Activated effector memory CD4-positive, alpha-beta T cell treated with anti-CD3 and anti-CD28 coated beads, Interleukin-2, amount 50 U/mL, for 16 hours (primary cell): ENCODE results near the gene AIFM3.
"Not testable (repeated sequence)": the region's sequence is repeated elsewhere in the genome, so short reads cannot be mapped to it uniquely, and the experiment has no call there.

Source experiments
- DNase-seq: peaks from one replicate; pipeline ENCODE4 v3.0.0-alpha.2; 2020

The AIFM3 gene

GRCh38 chr22:20992056-20992442 lies 25.0 kb downstream of the AIFM3 start:
- DNase-seq, result no peak

DNA sequence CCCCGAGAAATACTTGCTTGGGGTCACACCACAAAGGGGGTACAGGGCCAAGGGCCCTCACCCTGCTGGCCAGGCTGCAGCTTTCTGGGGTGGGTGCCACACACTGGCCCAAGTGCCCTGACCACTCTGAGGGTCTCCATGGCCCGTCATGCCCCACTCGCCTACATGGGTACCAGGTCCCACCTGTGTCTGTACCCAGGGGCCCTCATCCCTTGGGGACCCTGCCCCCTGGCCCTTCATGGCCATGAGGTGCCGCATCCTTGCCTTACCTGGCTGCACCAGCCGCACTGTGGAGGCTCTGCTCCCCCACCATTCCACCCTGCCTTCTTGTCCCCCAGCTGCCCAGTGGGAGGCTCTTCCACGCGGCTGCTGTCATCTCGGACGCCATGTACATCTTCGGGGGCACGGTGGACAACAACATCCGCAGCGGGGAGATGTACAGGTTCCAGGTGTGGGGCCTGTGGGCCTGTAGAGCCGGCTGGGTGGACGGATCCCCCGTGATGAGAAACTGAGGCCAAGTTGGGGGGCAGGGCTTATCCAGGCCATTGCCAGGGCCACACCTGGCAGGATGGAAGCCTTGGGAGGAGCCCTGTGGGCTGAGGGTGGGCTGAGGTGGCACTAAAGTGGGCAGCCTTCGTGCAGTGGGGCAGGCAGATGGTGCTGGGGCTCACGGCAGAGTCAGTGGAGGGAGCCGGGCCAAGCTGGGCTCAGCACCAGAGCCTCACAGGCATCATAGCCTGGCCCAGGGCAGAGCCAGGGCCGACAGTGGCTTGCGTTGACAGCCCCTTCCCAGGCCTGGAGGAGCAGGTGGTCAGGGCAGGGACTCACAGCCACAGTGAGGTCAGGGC lies 25.6 kb downstream of the AIFM3 start:
- DNase-seq, result no peak

DNA sequence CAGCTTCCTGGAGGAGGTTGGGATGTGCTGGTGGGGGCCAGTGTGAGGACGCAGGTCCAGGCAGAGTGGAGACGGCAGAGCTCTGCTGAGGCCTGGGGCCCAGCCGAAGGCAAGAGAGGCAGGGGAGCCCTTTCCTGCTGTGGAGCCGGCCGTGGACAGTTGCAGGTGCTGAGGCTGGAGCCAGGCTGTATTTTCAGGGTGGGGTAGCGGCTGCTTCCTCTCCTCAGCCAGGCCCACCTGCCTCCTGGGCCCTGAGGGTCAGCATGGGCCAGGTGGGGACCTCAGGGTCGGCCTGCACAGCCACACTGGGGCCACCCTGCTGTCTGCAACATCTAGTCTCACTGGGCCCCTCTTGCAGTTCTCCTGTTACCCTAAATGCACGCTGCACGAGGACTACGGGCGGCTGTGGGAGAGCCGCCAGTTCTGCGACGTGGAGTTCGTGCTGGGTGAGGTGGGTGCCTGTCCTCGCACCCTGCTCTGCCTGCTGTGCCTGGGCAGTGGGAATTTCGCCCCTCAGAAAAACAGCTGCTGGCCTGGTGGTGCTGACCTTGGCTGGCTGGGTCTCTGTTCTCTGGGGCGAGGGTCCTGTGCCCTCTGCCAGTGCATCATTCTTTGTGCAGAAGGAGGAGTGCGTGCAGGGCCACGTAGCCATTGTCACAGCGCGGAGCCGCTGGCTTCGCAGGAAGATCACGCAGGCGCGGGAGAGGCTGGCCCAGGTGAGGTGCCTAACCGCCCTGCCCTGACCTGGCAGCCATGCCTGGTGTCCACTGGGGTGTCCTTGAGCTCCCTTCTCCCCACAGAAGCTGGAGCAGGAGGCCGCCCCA lies 26.5 kb downstream of the AIFM3 start:
- DNase-seq, result no peak

DNA sequence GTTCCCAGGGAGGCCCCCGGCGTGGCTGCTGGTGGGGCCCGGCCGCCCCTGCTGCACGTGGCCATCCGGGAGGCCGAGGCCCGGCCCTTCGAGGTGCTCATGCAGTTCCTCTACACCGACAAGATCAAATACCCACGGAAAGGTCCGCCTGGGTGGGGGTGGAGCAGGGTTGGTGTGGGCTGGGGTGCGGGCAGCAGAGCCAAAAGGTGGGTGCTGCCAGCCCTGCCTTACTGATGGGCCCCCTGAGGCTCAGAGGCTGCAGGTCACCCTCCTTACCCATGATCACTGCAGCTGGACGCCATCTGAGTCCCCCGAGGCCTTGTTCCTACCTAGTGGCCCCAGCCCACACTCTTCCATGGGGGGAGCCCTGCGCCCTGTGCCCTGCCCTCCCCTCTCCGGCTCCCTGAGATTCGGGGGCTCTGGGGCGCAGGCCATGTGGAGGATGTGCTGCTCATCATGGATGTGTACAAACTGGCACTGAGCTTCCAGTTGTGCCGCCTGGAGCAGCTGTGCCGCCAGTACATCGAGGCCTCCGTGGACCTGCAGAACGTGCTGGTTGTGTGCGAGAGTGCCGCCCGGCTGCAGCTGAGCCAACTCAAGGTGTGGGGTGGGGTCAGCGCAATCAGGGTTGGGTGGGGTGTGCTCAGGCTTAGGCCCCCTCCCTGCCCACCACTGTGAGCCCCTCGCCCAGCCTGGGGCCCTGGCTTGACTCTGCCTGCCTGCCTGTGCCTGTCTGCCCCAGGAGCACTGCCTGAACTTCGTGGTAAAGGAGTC lies 27.3 kb downstream of the AIFM3 start:
- no peak for DNase-seq

DNA sequence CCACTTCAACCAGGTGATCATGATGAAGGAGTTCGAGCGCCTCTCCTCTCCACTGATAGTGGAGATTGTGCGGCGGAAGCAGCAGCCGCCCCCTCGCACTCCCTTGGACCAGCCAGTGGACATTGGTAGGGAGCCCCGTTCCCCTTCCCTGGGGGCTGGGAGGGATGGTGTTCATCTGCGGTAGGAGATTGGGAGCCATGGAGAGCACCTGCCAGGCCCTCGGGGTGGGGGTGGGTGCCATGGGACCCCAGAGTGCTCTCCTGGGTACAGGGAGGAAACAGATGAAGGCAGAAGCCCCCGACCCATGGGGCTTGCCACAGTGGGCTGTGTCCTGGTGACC lies 27.8 kb downstream of the AIFM3 start:
- DNase-seq, result no peak

- no peak for DNase-seq
These were observed 28.4 kb downstream of the AIFM3 start for GRCh38 chr22:20995329-20996030.

GRCh38 chr22:20996031-20996410 lies 29.0 kb downstream of the AIFM3 start:
- no peak for DNase-seq

DNA sequence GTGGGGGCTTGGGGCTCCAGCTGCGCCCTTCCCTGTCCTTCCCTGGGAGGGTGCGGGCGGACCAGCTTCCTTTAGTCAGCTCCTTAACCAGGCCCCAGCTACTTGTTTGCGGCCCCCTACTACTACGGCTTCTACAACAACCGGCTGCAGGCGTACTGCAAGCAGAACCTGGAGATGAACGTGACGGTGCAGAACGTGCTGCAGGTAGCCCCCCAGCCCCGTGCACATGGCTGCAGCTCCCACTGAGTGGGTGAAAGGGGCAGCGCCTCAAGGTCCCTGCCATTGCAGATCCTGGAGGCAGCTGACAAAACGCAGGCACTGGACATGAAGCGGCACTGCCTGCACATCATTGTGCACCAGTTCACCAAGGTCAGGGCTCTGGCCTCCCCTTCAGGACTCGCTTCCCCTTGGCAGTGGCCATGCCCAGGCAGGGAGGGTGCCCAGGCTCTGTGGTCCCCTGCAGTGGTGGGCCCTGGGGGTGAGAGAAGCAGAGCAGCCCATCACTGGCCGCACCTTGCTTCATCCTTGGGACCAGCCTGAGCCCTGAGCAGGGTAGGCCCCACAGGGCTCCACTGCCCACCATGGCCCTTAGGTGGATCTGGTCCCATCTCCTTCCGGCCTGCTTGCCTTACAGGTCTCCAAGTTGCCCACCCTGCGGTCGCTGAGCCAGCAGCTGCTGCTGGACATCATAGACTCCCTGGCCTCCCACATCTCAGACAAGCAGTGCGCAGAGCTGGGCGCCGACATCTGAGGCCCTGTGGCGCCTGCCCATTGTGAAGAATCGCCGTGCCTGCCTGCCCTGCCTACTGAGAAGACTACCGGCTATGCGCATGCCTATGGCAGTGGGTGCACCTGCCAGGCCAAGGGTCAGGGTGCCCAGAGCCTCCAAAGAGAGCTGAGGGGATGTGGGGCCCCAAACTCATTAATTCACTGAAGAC lies 29.8 kb downstream of the AIFM3 start:
- DNase-seq, result no peak

DNA sequence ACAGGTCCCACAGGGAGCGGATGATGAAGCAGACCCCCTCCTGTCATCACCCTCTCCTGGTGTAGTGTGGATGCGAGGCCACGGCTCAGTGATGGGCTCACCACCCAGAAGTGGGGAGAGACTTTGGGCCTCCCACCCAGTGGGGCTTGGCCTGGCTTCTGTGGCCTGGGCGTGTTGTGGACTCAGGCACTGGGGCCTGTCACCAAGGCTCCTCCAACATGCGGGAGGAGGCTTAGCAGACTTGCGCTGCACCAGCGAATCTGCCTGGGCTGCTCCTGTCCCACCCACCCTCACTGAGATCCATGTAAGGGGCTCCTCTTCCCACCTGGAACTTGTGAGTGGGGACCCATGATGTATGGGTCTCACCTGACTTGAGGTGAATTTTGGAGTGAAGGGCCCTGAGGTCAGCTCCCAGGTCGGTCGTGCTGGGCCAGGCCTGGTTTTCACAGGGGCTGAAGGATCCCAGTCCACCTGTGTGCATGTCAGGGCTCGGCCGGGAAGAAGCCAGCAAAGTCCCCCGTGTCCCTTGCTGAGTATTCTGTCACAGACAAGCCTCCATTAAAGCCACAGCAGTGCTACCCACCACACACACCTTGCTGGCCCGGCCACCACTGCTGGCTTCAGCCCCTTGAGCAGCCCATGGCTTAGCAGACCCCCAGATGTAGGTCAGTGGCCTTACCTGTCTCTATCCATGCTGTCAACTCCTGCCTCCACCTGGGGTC lies 30.6 kb downstream of the AIFM3 start:
- no peak for DNase-seq

DNA sequence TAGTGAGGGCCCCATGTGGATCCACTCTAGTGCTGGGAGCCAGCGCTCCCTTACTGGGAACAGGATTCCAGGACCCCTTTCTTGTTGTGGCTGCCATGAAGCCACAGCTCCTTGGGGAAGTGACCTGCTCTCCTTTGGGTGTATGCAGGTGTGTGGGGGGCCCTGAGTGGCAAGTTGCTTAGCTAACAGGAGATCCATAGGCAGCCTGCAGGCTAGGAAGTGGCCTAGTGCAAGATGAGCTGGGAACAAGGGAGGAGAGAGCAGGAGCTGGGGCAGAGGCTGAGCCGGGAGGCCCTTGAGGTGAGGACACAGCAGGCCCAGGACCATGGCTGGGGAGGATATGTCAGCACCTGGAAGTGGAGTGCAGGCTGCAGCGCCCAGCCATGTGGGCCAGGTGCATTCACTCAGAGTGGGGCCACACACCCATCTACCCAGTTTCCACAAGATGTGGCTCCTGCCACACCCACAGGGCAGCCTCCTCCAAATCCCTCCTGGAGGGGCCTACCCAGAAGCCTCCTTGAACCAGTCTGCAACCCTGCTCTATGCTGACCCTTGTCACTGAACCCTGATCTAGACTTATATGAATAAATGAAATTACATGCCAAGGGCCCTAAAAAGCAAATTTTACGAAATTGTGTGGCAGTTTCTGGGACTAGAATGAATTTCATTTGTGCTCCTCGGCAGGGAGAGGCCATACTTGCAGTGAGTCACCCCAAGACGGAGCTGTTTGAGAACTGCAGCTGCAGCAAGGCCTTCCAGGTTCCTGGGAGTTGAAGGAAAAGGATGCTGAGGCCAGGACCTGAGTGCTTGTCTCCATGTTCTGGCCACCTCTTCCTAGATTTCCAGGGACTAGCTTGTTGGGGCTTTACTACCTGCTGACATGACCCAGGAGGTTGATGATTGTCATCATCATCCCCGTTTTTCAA lies 31.6 kb downstream of the AIFM3 start:
- no peak for DNase-seq

DNA sequence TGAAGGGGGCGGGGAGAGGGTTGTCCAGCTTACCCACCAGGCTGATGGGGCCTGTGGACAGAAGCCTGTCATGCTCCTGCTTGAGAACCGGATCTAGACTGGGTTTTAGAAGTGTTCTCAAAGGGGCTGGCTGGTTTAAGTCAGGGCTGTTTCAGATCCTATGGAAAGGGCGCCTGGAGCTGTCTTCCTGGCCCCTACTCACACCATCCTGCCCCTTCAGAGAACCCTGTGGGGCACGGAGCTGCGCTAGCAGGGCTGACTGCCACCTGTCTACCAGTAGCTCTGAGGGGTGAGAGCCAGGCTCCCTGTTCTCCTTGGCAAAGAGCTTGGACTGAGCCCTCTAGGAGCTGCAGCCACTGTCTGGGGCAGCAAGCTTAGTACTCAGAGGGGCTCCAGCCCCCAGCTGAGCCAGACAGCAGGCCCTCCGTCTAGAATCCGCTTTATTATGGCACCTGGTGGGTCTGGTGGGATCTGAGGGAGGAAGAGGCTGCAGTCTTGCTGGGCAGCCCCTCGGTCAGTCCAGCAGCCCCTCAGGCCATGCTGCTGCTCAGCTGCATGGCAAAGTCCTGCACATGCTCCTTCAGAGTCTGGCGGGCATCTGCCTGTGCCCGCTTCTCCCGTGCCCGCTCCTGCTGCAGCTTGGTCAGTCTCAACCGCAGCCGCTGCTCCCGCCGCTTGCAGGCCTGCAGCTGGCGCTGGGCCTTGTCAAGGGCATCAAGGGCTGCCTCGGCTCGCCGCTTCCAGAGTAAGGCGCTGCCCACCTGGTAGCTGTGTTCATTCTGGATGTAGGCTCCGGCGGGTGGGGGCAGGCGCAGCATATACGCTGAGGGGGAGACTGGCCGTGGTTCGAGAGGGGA lies 32.5 kb downstream of the AIFM3 start:
- no peak for DNase-seq

DNA sequence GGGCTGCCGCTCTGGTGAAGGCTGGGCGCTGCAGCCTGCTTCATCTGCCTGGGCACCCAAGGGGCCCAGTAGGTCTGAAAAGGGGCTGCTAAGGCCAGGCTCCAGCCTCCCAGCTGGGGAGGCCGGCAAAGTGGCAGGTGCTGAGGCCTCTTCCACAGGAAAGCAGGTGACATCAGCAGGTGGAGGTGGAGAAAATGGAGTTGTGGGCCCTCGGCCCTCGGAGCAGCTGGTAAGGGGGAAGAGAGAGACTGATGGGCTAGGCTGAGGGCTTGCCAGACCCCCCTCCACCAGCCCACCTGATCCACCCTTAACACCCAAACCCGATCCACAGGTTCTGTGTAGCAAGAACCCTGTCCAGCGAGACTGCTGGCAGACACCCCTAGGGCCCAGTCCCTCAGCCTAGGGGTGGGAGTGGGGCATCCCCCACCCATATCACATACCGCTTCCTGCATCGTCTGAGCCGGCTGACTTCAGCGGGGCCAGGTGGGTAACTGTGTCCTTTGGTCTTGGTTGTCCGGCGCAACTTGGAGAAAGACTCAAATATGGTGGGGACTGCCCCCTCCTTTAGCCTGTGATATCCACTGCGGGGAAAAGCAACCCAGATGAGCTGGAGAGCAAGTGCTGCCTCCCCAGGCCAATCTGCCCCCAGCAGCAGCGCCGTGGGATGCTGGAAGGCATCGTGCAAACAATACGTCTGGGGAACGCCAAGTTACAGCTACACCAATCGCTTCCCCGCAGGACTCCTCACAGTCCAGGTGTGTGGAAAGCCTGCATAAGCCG lies 33.3 kb downstream of the AIFM3 start:
- no peak for DNase-seq

GRCh38 chr22:21000987-21001600 lies 34.0 kb downstream of the AIFM3 start:
- DNase-seq, result no peak

DNA sequence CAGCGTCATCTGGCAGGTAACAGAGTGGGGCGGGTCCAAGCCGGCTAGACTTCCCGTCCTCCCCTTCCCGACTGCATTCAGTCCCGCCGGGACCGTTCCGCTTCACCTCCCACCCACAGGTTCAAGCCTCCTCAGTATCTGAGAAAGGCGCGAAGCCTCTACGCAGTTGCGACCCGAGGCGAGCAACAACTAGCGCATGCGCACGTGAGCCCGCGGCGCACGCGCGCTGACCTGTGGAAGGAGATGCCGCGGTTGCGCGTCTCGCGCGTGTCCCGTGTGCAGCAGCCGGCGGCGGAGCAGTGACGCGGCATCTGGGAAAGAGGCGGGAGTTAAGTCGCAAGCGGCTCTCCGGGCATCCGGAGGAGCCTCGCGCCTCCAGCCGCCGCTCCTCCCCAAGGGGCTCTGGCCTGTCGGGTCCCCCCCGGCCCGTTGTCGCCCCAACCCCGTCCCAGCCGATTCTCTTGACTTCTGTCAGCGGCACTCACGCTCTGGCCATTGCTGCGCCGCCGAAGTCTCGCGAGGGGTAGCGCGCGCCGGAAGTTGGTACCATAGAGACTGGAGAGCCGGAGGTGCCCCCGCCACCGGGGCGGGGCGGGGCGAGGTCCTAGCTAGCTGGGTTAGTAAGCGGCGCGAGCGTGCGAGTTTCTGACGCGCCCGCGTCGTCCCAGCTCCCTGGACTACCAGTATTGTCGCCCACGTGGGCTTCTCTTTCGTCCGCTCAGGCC lies 34.7 kb downstream of the AIFM3 start, which contains the start of gene THAP7:
Gene THAP7, minus strand, starts transcription at position 518 of the 725 bp plus-strand sequence. Its CDS starts 207 bp downstream, at position 311.
- peak; percentile 99 for DNase-seq

DNA sequence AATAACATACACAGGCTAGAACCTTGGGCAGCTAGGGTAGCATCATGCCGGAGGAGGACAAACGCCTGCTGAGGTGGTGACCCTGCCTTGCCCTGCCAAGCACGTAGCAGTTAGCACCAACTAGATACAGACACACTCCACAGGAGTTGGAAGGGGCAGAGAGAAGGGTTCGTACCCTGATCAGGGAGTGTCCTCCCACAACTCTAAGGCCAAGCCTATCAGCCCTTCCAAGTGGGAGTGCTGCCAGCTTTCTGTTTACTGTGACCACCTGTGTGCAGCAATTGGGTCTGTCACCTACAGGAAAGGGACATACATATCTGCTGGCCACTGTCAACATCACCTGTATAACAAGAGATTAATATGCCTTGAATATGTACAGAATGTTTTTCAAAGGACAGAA lies 36.7 kb downstream of the AIFM3 start:
- DNase-seq, result no peak

DNA sequence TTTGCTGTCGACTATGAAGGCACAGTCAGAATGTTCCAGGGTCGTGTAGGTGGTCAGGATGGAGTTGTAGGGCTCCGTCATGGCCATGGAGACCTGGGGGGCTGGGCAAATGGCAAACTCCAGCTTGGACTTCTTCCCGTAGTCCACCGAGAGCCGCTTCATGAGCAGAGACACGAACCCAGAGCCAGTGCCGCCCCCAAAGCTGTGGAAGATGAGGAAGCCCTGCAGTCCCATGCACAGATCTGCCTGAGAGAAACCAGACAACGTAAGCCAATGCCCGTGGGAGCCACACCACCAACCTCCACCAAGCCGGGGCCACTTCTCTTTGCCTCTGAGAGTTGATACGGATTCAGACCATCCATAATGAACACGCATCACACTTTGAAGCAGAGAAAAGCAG lies 42.2 kb downstream of the AIFM3 start:
- DNase-seq, result not testable (repeated sequence)
